Glomerular visceral epithelial cell (primary cell): ENCODE data around the gene OR4C12.
"Not testable (repeated sequence)": the region's sequence is repeated elsewhere in the genome, so short reads cannot be mapped to it uniquely, and the experiment has no call there.

Experiments
- DNase-seq: peaks from one replicate; pipeline ENCODE4 v3.0.0-alpha.2; 2016; ENCODE audit errors: extremely low spot score

Gene OR4C12

DNA sequence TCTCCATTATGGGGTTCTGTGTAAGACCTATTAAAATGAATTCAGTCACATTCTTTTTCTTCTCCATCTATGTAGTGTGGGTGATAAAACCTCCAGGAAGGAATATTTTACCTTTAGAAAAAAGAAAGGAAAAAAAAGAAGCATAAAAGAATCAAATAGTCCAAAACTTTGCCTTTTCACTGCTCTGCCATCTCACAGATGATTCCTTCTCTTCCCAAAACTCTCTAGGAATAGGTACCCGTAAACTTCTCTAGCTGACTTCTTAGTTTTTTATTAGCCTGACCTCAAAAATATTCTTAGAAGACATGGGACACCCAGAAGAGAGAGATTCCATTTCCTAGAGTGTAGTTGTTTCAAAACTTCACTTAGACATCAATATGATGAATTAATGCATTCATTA lies at the start of gene OR4C12:
TSS of gene OR4C12 (minus strand) at position 101 of the 400 bp plus-strand sequence. CDS start at position 67, 34 bp downstream.
- DNase-seq: not testable (repeated sequence)

DNA sequence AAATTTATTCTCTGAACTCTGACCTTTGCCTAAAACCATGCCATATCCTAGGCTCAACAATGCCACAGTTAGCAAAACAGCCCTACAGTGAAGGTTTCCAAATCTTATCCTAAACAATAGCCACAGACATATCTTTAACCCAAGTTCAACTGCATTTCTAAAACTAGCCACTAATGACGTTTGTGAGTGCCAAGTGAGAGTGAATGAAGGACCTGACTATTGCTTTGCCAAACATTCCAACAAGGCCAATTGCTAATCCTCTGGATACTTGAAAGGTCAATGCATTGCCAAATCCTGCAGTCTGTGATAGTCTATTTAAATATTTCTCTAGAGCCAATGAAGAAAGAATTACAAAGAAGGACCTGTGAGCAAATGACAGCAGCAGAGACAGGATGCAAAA lies 47.9 kb upstream of the OR4C12 start:
- DNase-seq: no peak

DNA sequence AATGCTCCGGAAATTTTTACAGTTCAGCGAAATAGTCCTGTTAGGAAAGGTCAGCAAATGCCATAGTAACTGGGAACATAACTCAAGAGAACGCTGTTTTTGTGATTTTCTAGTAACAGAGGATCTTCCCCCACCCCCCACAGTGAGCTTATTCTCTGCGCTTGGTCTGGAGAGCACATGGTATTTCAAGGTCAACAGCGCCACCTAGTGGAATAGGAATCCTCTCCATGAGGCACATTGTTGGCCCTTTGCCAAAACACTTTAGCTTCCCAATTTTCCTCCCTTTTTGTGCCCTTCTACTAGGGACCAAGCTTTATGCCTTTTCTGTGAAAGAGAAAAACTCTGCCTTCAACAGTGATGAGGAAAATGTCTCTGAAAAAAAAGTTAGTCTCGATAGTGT lies 13.2 kb upstream of the OR4C12 start:
- DNase-seq: peak; percentile 1

DNA sequence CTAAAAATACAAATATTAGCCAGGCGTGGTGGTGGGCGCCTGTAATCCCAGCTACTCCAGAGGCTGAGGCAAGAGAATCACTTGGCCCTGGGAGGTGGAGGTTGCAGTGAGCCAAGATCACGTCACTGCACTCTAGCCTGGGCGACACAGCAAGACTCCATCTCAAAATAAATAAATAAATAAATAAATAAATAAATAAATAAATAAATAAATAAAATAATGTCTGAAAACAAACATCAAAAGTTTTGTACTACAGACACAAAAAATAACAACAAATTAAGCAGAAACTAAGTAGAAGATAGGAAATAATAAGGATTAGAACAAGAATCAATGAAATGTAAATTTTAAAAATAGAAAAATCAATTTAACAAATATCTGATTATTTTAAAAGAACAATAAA lies 8.9 kb downstream of the OR4C12 start:
- not testable (repeated sequence) for DNase-seq

DNA sequence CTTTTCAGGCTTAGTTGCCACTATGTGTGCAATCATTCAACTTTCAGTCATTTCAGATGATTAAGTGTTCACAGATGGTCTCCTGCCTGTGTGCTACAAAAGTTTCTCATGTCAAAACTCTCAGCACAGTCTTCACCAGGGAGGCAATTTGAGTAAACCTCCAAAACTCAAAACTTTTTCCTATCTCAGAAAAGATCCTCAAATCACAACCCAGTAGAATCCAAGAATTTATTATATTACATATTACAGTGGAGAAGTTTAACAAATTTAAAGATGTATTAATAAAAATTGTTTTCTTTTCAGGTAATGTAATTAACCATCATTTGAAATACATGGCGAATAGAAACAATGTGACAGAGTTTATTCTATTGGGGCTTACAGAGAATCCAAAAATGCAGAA lies 30.2 kb downstream of the OR4C12 start, which contains the start of gene OR4C13:
TSS of gene OR4C13 (plus strand) at position 301 of the 400 bp plus-strand sequence. CDS start at position 333, 32 bp downstream.
- DNase-seq: no peak

DNA sequence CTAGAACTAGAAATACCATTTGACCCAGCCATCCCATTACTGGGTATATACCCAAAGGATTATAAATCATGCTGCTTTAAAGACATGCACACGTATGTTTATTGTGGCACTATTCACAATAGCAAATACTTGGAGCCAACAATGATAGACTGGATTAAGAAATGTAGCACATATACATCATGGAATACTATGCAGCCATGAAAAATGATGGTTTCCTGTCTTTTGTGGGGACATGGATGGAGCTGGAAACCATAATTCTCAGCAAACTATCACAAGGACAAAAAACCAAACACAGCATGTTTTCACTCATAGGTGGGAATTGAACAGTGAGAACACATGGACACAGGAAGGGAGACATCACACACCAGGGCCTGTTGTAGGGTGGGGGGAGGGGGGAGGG lies 33.6 kb downstream of the OR4C12 start:
- not testable (repeated sequence) for DNase-seq
